Central memory CD4-positive, alpha-beta T cell (primary cell): ENCODE results near the gene THAP5.
A peak's percentile ranks its signal among the peaks of the same experiment; 100 is the strongest.

Experiments
- DNase-seq: peaks from one replicate; pipeline ENCODE4 v3.0.0; 2022

The THAP5 gene

GRCh38 chr7:108528183-108528712, 41.3 kb downstream of the THAP5 start:
- DNase-seq: no peak

GRCh38 chr7:108526768-108527017, 42.8 kb downstream of the THAP5 start:
- no peak for DNase-seq

GRCh38 chr7:108525985-108526767, 43.3 kb downstream of the THAP5 start, which contains the start of gene PNPLA8:
Gene PNPLA8, minus strand, starts transcription at chr7:108526135. Its CDS starts 10,644 bp downstream, at chr7:108515491.
- peak; percentile 100 for DNase-seq

GRCh38 chr7:108525327-108525984, 44.0 kb downstream of the THAP5 start:
- no peak for DNase-seq

GRCh38 chr7:108522780-108523179, 46.7 kb downstream of the THAP5 start:
- DNase-seq: no peak

- no peak for DNase-seq
These were observed 51.6 kb downstream of the THAP5 start for GRCh38 chr7:108517951-108518350.

GRCh38 chr7:108515630-108516029, 53.9 kb downstream of the THAP5 start:
- no peak for DNase-seq

GRCh38 chr7:108515013-108515412, 54.5 kb downstream of the THAP5 start:
- no peak for DNase-seq
